H54 (cell line): ENCODE results near the gene SLIT3.

Experiments used
- DNase-seq: peaks from one replicate; pipeline ENCODE4 v3.0.0; 2011; ENCODE audit warnings: low spot score, mixed read lengths; ENCODE audit not compliant: insufficient read length
- FAIRE-seq: peaks from 3 replicates; lab custom pipeline; 2011; peaks lifted over from hg19 to GRCh38; lab: Jason Lieb, UNC
- POLR2A ChIP-seq: IDR thresholded peaks from 2 replicates; pipeline ENCODE4 v1.6.1; 2011; ENCODE audit warnings: low read depth, mild to moderate bottlenecking, low read length

Gene SLIT3

GRCh38 chr5:168931638-168932345 lies 369.1 kb downstream of the SLIT3 start:
- FAIRE-seq (no peak), DNase-seq (peak; percentile 33)
- no peak for TF ChIP-seq POLR2A

DNA sequence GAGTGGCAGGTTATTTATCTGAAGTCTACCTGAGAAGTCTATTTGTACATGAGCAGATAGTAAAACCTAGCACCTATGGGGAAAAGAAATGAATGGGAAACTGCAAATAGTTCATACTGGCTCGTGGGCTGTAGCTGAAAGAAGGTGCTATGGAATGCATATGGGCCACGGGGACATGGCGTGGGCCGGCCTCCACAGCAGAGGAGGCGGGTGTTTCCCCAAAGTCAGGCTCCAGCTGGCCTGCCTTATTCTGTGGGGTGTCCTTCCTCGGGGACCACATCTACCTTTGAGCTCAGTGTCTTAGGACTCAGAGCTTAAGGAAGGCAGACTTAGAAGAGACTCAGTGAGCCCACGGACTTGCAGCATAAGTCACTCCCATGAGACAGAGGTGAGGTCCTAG lies 371.3 kb downstream of the SLIT3 start:
- no peak for TF ChIP-seq POLR2A
- DNase-seq (no peak), FAIRE-seq (no peak)

DNA sequence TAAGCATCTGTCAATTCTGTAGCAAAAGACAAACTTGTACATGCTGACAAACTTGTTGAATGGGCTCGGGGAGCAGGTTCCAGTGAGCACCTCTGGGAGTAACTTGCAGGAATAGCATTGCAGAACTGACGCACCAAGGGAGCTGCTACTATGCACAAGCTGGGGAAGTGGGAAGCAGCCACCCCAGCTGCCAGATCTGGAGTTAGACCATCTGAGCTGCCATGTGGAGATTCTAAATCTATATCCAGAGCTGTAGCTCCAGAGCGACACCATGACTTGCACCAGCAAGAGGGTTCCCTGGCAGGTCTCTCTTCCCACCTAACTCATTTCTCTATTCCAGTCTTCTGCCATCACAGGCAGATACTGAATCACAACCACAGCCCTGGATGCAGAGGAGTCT lies 375.8 kb downstream of the SLIT3 start:
- no peak for DNase-seq
- FAIRE-seq, result no peak
- no peak for TF ChIP-seq POLR2A

GRCh38 chr5:168921147-168921866 lies 379.6 kb downstream of the SLIT3 start:
- no peak for TF ChIP-seq POLR2A
- DNase-seq (no peak), FAIRE-seq (no peak)

DNA sequence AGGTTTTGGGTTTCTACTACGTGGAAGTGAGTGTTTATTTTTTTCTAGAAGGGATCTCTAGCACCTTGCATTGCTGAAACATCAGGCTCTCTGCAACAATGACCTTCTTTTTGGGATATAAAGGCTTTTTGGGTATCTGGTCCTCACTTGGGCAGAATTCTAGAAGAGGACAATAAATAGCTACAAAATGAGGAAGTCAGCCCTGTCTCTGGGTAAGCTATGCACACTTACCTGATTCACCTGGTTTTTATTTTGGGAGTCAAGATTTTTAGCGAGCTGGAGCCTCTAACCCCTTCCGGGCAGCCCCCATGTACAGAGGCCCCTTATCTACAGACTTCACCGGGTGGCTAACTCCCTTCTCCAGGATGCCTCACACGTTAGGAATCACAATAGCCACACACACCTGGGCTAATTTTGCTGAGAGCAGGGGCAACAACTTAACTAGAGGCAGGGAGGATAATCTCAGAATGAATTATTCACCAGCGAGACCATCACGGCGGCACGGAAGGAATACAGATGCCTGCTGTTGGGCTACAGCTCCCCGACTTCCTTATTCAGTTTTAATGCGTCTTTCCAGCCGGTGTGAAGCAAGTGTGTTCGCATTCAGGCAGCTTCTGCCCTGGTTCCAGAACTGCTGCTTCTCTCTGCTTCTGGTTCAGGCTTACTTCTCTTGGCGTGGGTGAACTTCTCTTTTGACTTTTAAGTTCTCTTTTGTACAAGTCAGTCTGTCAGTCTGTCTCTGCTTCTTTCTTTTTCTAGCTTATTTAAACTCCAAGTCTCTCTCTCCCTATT lies 380.7 kb downstream of the SLIT3 start:
- FAIRE-seq, result no peak

DNA sequence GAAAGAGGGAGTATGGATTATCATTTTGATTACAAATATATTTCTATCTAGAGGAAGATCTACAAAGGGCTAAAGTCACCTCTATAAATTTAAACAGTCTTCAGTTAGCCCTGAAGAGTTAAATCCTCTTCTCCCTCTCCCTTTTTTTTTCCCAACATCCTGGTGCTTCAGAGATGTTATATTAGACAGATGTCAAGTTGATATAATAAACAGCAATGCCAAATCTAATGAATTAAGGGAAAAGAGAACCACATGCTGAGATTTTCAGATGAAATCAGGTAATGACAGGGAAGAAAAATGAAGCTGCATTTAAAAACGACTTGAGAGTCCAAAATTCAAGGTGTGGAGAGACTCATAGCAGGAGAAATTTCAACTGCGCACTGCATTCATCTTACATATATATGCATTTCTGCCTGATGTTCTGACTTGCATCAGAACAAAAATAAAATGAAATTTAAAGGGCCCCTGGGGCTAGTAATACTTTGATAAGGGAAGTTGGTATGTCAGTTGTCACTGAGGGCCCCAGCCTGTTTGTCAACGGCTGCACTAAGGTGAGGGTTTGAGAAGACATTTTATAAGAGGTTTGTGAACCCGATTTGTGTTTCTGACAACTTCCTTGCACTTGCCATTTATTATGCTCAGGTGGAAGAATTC lies 382.9 kb downstream of the SLIT3 start:
- no peak for FAIRE-seq
- no peak for DNase-seq
- TF ChIP-seq POLR2A, result no peak

More for the DNA sequence above, 380.7 kb downstream of the SLIT3 start:
- no peak for DNase-seq
- no peak for TF ChIP-seq POLR2A

- DNase-seq, result no peak
- no peak for TF ChIP-seq POLR2A
- FAIRE-seq, result no peak
Measured at GRCh38 chr5:168916852-168917251, 384.1 kb downstream of the SLIT3 start.

DNA sequence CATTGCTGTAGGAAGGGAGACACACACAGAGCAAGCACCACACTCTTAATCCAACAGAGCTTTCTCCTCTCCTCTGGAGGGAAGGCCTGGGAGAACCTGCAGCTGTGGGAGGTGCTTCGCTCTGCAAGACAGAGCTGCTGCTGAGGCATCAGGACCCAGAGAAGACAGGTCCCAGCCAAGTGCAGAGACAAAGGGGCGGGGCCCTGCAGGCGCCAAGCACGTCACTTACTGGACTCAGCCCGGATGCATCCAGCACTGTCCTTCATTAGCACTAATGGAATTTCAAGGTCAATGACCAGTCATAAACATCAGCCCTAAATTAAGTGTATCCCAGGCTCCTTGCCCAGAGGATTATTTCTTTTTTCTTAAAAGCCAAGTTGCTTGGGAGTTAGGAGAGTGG lies 384.7 kb downstream of the SLIT3 start:
- FAIRE-seq (no peak), DNase-seq (no peak)
- no peak for TF ChIP-seq POLR2A

DNA sequence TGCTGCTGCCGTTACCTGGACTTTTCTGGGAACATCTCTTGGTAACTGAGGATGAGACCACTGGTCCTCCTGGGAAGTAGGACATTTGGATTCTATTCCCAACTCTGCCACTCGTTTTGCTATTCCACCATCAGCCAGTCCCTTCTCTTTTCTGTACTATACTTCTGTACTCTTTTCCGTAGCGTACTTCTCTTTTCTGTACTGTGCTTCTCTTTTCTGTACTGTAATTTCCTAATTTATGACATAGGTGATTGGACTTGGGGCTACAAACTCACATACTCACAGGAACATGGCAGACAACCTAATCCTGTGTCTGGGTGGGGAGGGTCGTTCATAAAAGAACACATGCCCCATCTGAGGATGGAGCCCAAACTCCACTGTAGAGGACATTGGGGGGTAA lies 386.4 kb downstream of the SLIT3 start:
- FAIRE-seq, result no peak
- DNase-seq, result no peak
- no peak for TF ChIP-seq POLR2A

- TF ChIP-seq POLR2A, result no peak
- DNase-seq, result no peak
- no peak for FAIRE-seq
Measured at GRCh38 chr5:168910874-168911273, 390.1 kb downstream of the SLIT3 start.

DNA sequence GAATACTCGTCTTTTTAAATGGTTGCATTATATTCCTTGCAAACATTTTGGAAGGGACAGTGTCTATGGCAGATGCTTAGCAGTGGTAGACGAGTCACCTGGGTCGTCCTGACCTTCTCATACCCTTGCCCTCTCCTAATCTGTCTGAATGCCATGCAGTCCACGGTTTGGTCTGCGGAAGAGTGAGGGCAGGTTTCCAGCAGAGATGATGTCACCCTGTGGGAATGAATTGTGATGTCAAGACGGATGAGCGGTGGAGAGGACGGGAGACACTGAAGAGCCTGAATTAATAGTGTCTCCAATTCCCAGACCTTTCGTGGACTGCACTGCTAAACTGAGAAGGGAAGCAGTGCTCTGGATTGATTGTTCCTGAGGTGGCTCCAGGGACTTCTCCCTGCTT lies 392.7 kb downstream of the SLIT3 start:
- TF ChIP-seq POLR2A, result no peak
- FAIRE-seq (no peak), DNase-seq (no peak)

- no peak for TF ChIP-seq POLR2A
- DNase-seq, result no peak
- no peak for FAIRE-seq
Measured at GRCh38 chr5:168903061-168903460, 397.9 kb downstream of the SLIT3 start.

GRCh38 chr5:168899673-168900072 lies 401.3 kb downstream of the SLIT3 start:
- no peak for TF ChIP-seq POLR2A
- no peak for FAIRE-seq
- DNase-seq, result no peak

DNA sequence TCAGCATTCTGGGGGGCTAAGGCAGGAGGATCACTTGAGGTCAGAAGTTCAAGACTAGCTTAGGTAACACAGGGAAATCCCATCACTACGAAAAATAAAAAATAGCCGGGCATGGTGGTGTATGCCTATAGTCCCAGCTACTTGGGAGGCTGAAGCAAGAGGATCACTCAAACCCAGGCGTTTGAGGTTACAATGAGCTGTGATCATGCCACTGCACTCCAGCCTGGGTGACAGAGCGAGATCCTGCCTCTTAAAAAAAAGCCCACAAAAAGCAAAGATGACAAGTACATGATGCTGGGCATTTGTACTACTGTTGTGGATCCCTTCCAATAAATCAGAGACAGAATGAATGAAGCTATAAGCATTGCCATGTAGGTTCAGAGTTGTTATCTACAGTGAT lies 401.7 kb downstream of the SLIT3 start:
- no peak for TF ChIP-seq POLR2A
- DNase-seq (no peak), FAIRE-seq (no peak)
